Measurements from ENCODE around the gene C9.

DNA sequence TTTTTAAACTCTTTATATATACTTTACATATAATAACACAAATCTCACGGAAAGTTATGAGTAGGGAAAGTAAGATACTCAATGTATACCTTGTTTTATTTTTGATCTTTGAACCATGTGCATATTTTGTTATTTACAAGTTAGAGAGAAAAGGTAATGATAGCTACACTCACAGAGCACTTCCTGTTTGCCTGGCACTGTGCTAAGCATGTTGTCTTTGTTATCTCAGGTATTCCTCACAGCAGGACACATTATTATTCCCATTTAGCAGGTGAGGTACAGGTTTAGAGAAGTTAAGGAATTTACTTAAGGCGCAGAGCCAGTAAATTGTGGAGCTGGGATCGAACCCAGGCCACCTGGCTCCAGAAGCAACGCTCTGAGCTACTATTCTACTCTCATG, 3.0 kb downstream of the C9 start:
- TF ChIP-seq, protein P1, sequence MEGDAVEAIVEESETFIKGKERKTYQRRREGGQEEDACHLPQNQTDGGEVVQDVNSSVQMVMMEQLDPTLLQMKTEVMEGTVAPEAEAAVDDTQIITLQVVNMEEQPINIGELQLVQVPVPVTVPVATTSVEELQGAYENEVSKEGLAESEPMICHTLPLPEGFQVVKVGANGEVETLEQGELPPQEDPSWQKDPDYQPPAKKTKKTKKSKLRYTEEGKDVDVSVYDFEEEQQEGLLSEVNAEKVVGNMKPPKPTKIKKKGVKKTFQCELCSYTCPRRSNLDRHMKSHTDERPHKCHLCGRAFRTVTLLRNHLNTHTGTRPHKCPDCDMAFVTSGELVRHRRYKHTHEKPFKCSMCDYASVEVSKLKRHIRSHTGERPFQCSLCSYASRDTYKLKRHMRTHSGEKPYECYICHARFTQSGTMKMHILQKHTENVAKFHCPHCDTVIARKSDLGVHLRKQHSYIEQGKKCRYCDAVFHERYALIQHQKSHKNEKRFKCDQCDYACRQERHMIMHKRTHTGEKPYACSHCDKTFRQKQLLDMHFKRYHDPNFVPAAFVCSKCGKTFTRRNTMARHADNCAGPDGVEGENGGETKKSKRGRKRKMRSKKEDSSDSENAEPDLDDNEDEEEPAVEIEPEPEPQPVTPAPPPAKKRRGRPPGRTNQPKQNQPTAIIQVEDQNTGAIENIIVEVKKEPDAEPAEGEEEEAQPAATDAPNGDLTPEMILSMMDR (IDR thresholded peaks at IDR 0.05): no peak
- TF ChIP-seq EP300 (IDR thresholded peaks at IDR 0.05; ENCODE audit: low read depth): no peak
- TF ChIP-seq POLR2AphosphoS5 (IDR thresholded peaks at IDR 0.05): no peak
- no peak for TF ChIP-seq POLR2A (IDR thresholded peaks at IDR 0.05)

Measured in transverse colon (tissue), 4 donors.